Stimulated activated CD4-positive, alpha-beta T cell treated with anti-CD3 and anti-CD28 coated beads, Interleukin-4, amount 100 ng/mL, for 4 hours (primary cell): ENCODE results near the gene SLC43A3.
"Not testable (repeated sequence)": the region's sequence is repeated elsewhere in the genome, so short reads cannot be mapped to it uniquely, and the experiment has no call there.

ENCODE experiments used
- DNase-seq, 2 experiments: peaks; one replicate each; pipeline ENCODE4 v3.0.0-alpha.2; 2020

The SLC43A3 gene

DNA sequence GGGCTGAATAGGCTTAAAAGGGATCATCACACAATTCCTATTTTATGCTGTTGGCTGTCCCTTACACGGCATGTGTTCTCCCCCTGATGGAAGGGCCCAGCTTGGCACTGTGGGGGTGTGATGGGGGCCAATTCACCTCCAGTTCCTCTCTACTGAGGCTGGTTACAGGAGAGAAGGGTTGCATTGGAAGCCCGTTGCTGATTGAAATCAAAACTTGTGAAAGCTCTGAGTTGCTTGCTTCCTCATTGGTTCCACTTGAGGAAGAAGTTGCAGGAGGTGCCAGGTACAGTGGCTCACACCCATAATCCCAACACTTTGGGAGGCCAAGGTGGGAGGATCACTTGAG lies 23.1 kb downstream of the SLC43A3 start:
- DNase-seq = no peak

DNA sequence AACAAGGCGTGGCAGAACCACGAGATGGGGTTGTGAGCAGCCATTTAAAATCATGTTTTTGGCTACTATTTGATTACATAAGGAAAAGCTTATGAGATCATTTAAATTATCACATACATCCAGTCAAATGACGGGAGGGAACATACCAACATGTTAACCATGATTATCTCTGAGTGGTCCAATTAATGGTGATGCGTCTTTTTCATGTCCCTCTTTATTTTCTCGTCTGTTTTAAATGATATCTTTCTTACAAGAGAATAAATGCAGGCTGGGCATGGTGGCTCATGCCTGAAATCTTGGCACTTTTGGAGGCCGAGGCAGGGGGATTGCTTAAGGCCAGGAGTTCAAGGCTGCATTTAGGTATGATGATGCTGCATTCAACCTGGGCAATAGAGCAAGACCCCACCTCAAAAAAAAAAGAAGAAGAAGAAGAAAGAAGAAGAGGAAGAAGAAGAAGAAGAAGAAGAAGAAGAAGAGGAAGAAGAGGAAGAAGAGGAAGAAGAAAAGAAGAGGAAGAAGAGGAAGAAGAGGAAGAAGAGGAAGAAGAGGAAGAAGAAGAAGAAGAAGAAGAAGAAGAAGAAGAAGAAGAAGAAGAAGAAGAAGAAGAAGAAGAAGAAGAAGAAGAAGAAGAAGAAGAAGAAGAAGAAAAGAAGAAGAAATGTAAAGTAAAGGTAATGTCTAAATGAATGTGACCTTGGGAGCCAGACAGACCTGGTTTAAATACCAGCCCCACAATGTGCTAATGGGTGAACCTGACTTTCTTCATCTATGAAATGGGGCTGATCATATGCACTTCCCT lies 23.7 kb downstream of the SLC43A3 start:
- not testable (repeated sequence) for DNase-seq

DNA sequence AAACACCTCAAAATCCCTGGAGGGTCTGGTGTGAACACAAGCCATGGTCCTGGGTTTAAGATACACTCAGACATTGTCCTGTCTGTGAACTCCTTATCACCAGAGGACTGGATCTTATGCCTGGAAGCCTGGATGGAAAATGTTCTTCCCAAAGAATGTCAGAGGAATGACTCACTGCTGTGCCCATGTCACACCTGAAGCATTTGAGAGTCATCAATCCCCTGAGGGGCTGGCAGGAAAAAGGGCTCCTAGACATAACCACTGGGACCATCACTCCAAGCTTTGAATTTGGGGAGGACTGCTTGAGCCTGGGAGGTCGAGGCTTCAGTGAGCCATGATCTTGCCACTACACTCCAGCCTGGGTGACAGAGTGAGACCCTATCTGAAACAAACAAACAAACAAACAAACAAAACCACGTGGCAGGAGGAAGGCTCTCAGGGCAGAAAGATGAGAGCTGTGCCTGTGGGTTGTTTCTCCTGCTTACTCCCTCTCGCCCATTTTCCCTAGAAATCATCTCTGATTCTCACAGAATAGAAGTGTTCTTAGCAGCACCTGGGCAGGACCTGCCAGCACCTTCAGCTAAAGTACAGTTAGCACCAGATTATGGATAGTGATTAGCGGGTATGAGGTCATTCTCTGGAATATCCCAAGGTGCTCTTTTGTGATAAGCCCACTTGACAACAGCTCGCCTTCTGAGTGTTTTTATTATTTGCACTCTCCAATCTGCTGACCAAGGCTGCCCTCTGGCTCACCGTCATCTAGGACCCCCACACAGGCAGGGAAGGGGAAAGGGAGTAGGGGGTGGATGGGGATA lies 24.5 kb downstream of the SLC43A3 start:
- DNase-seq = no peak

DNA sequence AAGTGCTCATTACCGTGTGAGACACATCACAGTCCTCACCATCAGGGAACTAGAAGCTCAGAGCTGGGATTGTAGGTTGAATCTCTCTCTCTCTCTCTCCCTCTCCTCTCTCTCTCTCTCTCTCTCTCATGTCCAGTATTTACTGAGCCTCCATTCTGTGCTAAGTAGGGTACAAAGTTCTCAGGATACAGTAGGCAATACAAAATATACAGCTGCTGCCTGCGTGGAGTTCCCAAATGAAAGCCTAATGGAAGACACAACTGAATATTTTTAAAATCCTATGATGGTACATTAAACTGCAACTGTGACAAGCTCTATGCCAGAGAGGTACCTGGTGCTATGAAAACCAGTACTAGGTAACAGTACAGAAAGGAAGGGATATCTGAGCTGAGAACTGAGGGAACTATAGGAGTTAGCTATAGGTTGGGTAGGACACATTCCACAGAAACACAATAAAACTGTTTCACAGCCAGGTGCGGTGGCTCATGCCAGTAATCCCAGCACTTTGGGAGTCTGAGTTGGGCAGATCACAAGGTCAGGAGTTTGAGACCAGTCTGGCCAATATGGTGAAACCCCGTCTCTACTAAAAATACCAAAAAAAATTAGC lies 26.8 kb downstream of the SLC43A3 start:
- DNase-seq = no peak

DNA sequence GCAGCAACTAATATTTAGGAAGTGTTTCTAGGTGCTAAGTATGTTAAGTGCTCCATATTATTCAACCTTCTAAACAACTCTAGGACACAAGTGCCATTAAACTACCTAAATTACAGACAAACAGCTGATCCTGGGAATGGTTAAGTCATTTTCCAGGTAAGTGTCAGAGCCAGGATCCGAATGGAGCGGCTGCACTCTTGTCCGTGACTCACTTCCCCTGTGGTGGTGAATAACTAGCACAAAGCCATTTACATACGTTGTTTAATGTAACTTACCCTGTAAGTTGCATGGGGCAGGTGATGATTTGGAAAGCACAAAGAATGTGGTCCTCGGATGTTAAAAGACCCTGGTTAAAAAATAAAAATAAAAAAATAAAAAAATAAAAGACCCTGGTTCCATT lies 27.7 kb downstream of the SLC43A3 start:
- DNase-seq = no peak

DNA sequence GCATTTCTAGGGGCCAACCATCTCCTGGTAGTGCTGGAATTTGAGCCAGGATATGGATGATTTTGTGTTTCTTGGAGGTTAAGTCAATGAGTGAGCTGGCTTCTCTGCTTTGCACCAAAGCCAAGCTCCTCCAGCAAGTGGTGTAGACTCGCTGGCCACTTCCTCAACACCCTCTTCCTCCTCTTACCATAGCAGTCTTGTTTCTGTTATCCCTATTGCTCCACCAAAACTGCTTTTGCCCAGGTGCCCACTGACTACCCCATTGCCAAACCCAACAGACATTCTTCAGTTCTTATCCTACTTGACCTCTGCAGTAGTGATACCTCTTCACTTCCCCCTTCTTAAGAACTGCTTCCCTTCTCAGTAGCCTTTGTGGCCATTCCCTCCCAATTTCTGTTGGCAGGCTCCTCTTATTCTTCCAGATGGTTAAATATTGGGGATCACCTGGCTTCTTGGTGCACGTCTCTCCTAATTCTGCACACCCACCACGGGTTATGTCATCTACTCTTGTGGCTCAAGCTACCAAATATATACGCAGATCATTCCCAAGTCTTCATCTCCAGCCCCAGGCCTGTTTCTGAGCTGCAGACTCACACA lies 29.4 kb downstream of the SLC43A3 start:
- no peak for DNase-seq

DNA sequence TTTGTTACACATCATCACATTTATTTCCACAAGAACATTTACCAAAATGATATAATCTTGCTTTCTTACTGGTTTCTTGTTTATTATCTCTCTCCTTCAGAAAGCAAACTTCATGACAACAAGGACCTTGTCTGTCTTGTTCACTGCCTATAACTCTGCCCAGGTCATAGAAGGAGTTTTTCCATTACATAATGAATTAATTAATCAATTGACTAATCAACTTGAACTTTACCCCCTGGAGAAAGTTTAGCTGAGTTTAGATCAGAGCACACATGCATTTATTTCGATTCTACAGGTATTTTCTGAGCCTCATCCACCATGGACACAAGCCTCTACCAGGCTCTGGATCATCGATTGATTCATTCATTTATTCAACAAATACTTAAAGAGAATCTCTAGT lies 30.2 kb downstream of the SLC43A3 start:
- no peak for DNase-seq

DNA sequence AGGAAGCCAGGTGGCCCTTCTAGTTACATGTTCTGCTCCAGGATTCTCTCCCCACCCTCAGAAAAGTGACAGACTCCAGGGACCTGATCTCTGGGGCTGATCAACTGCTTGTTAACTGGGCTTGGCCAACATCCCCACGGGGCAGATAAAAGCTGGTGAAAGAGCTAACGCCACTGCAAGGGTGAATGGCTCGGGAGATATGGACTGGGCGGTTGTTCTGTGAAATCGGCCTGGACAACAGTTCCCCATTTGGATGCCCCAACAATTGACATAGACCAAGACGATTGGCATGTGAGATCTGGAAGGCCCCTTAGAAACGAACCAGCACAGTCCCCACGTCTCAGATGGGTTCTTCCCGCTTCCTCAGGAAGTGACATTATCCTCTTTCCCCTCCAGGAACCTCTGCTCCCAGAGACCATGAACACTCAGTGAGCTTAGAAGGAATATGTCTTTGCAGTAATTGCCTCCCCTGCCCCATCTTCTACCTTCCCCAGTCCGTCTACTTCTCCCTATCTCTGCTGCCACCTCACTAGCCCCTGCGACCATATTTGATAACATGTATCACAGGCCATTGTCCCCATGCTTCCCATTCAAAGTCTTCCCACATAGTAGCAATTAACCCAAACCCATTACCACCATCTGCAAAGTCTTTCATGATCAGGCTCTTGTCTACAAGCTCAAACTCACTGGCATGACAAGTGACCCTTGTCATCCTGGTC lies 30.9 kb downstream of the SLC43A3 start:
- no peak for DNase-seq

DNA sequence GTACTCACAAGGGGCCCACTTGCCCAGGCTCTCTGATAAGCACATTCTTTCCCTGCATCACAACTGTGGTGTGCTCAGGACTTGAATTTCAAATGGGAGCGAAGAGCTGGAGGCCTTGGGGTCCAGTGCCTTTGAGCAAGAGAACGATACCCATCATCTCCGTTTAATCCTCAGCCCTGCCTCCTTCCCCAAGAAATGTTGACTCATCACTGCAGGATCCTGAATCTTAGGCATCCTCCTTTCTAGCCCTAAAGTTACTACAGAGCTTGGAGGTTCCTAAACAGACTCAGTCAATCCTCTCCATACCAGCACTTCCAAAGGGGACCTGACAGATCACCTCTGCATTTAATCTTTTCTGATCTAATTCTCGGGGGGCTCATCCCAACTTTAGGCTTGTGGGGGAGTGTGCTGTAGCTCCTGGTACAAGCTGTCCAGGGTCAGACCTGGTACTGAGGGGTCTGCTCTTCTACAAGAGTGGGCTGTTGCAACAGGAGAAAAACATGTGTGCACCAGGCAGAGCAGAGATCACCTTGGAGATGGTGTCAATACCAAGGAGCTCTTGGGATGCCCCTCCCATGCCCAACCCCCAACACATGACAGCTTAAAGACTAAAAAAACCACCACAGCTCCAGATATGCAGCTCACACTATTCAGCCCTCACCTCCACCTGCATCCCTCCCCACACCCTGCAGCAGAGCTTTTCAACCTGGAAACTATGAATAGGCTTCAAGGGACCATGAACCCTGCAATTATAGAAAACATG lies 32.5 kb downstream of the SLC43A3 start:
- no peak for DNase-seq

DNA sequence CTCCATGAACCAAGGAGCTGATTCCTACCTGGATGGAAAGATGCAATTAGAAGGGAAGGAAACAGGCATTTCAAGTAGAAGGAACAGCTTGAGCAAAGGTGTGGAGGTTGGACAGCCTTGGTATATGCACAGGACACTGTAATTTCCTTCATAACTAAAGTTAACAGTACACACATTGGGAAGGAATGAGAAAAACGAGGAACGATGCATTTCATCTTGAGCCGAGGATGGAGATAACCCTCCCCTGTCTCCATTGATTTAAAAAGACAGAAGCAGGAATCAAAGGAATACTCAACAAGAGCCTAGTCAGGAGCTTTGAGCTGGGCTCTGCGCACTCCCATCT lies 34.2 kb downstream of the SLC43A3 start:
- no peak for DNase-seq

DNA sequence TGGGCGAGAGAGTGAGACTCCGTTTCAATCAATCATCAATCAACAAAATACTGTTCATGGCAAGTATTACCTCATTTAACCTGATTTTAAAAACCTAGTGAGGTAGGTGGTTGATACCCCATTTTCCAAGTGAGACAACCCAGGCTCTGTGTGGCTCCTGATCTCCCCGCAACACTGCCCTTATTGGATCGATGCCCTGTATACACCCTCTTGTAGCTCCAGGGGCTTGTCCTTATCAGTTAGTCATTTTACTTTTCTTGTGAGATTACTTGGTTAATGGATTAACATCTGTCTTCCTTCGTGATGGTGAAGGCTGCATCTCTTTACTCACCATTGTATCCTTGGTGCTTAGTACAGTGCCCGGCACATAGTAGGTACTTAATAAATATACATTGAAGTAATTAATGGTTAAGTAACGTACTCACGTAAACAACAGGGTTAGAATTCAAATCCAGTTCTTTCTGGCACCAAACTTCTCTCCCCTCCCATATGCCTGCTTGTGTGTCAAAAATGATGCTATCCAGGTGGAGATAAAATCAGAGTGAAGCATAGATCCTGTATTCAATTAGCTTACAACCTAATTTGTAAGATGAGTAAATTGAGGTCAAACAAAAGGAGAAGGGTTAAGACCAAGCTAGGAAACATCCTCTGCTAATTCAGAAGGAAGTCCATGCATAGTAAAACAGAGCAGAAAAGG lies 34.7 kb downstream of the SLC43A3 start:
- no peak for DNase-seq

DNA sequence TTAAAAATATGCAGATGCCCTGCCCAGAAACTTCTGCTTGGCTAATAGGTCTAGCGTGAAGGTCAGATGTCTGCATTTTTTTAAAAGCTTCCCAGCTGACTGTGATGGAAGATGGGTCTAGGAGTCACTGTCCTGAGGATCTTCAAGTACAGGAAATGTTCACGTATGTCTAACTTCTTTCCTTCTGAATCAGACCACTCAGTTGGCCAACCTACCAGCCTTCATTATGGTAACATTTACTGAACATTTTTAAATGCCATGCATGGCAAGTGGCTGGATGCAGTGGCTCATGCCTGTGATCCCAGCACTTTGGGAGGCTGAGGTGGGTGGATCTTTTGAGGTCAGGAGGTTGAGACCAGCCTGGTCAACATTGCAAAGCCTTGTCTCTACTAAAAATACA lies 35.4 kb downstream of the SLC43A3 start:
- no peak for DNase-seq

DNA sequence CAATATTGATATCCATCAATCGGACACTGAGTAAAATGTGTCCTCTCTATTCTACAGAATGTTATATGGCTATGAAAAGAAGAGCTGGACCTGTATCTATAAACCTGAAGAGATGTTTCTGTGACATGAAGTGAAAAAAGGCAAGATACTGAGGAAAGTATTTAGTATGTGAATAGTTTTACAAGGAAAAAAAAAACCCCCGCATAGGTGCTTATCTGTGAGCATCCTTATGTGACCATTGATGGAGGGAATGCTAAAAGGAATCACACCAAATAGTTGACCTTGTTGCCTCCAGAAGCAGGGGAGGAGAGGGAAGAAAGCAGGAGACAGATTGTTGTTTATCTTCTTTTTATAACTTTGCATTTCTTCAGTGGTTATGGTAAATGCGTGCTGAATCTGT lies 35.8 kb downstream of the SLC43A3 start:
- DNase-seq = no peak

DNA sequence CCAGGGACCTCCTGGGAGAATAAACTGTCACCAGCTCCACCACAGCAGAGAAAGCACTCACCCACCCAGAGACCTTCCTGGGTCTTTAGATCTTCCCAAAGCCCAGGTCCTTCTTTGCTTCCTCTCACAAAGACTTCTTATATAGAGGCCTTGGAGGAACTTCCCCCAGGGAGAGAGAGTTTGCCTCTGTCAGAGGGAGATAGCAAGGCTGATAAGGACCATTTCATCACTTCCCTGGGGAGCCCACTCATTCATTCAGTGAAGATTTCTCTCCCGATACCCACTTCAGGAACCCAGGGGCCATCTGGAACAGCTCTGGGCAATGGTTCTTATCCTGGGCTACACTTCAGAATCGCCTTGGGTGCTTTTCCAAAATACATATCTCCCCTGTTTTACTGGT lies 36.4 kb downstream of the SLC43A3 start, which contains the start of gene PRG2:
TSS of gene PRG2 (minus strand) at position 116 of the 400 bp plus-strand sequence. CDS start 706 bp downstream, outside the sequence.
- DNase-seq = no peak

DNA sequence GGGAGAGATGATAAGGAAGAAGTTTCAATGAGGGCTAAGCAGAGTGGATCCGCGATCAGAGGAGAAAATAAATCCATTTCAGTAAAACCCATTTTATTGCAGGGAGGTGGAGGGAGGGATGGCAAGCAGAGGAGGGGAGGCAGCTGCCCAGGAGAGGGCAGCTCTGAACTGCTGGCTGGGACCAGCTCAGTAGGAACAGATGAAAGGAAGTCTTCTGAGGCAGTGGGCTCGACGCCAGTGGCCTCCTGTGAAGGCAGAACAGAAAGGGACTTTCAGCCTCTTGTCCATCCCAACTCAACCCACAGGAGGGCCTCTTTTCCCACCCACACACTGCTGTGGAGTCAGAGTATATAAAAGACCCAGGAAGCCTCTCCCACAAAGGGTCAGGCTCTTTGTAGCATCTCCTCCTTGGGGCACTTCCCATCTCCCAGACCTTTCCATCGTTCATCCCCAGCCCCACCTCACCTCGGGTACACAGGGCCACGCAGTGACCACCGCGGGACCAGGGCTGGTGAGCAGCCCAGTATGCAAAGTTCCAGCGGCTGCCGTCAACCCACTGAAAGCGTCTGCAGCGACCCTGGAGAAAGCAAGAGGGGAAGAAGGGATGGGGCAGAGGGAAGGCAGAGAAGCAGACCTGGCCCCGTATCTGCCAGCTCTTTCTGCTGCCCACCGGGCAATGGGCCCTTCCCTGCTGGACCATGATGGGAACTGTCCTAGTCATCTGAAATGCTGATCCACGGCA lies 39.5 kb downstream of the SLC43A3 start:
- DNase-seq = no peak

DNA sequence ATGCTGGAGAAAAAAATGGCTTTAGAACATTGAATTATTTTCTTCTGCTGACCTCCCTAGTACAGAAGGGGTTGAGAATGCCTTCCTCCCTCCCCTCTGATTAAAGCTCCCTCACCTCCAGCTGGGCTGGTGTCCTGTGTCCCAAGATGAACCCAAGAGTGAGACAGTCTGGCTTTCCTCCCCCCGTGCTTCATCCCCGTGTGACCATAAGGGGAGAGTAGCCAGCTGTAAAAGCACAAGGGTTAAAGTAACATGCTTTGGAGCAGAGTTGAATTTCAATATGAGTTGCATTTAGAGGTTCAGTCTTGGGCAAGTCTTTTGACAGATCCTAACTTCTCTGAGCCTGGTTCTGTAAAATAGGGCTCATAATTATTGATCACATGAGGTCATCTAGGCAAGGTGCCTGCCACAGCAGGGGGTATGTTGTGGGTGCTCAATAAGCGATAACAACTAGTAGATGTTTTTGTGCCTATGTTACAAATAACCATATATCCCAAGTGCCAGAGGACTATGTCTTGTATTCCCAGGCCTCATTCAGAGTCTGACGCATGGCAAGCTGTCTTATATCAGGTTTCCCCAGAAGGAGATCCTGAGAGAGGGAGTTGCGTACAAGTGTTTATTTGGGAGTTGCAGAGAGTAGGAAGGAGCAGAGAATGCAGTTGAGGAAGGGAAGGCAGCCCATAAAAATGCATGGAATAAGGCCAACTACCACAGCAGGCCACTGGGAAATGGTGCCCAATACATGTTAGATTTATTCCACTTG lies 40.6 kb downstream of the SLC43A3 start:
- no peak for DNase-seq

DNA sequence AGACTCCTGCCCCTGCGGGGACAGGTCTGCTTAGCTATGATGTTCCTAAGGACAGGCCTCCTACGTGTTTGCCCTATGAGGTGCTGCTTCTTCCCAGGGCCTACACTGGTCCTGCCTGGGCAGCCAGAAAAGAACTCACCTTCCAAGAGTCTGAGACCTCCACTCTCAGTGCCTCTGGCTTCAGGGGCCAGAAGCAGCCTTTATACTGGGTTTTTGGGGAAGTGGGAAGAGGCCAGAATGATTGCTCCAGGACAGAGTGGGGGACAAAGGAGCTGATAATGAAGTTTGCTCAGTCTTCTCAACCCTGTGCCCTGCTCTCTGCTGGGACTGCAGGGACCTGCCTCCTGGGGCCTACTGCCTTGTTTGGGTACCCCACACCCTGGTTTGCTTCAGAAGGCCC lies 45.9 kb downstream of the SLC43A3 start, which contains the start of gene PRG3:
TSS of gene PRG3 (minus strand) at position 176 of the 400 bp plus-strand sequence. CDS start 442 bp downstream, outside the sequence.
- no peak for DNase-seq

DNA sequence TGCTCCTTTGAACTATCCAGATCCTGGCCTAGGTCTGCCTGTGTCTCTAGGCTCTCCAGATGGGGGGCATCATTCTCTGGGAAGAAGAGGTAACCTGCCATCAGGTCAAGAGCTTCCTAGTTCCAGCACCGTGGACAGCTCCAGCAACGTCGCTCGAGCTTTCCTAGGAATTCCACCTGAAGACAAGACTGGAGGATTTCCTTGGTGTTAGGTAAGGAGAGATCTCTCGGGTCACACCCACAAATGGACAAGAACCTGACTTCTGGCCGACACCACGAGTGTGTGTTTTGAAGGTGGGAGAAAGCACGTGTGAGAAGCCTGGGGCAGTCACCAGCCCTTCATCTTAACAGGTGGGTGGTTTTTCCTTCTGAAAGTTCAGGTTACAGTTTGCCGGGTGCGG lies 47.2 kb downstream of the SLC43A3 start:
- DNase-seq = no peak

DNA sequence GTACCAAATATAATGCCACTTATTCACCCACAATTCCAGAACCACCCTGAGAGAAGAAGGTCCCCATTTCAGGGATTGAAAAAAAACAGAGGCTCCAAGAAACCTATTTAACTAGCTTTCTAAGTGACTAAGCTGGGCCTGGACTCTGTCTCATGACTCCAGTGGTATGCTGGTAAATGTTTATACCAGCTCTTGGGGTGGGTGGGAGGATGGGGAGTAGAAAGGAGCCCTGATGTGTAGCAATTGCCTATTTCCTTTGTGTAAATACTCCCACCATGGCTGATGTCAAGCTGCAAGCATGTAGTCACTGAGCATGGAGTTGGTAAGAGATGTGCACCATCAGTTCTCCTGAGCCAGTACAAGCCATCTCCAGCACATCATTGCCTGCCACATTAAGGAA lies 48.7 kb downstream of the SLC43A3 start:
- DNase-seq = no peak

DNA sequence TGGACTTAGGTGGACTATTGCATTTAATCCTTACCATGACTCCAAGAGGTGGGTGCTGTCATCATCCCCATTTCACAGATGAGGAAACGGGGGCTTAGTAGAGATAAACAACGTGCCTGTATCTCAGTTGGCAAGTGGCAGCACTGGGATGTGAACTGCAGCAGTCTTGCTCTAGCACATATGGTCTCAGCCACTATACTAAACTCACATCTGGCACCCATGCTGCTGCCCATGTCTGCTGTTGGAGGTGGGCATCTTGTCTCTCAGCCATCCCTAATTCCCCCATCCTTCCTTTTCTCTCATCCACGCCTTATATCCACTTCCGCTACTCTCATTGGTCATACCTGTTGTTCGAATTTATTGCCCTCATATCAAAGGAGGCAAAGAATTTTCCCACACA lies 49.8 kb downstream of the SLC43A3 start:
- no peak for DNase-seq
